MM.1S (cell line): ENCODE measurements around the gene GON7.

ENCODE experiments used
- DNase-seq: peaks from one replicate; pipeline ENCODE4 v3.0.0-alpha.2; 2015
- H2AFZ ChIP-seq: fragments of 300-600 bp; sonication (generic); 2 replicates; pipeline ENCODE4 v1.6.0; 2016; ENCODE audit warnings: antibody characterized with exemption, low read length
- H3F3A ChIP-seq: fragments of 300-600 bp; sonication (generic); 2 replicates; pipeline ENCODE4 v1.6.1; 2016; ENCODE audit warnings: mild to moderate bottlenecking, antibody characterized with exemption, low read length, moderate library complexity, mixed read lengths; ENCODE audit not compliant: insufficient read depth
- H3K27ac ChIP-seq: fragments of 300-600 bp; sonication (generic); 2 replicates; pipeline ENCODE4 v1.5.1; 2016; ENCODE audit warnings: mild to moderate bottlenecking, low read length
- H3K27me3 ChIP-seq: fragments of 300-600 bp; sonication (generic); replicated peaks from 2 replicates; pipeline ENCODE4 v1.6.0; 2016; ENCODE audit warnings: low read length; ENCODE audit not compliant: insufficient read depth
- H3K36me3 ChIP-seq: fragments of 300-600 bp; sonication (generic); replicated peaks from 2 replicates; pipeline ENCODE4 v1.6.1; 2016; ENCODE audit warnings: mild to moderate bottlenecking, low read length, mixed read lengths; ENCODE audit not compliant: insufficient read depth
- H3K4me1 ChIP-seq: fragments of 300-600 bp; sonication (generic); 2 replicates; pipeline ENCODE4 v1.6.1; 2016; ENCODE audit warnings: low read length, mixed read lengths
- H3K4me2 ChIP-seq: fragments of 300-600 bp; sonication (generic); 2 replicates; pipeline ENCODE4 v1.6.0; 2016; ENCODE audit warnings: low read depth, low read length
- H3K4me3 ChIP-seq: fragments of 300-600 bp; sonication (generic); 2 replicates; pipeline ENCODE4 v1.5.1; 2016; ENCODE audit warnings: low read length, mixed read lengths
- H3K79me2 ChIP-seq: fragments of 300-600 bp; sonication (generic); 2 replicates; pipeline ENCODE4 v1.6.1; 2016; ENCODE audit warnings: mixed run types, low read length, mixed read lengths
- H3K9ac ChIP-seq: fragments of 300-600 bp; sonication (generic); 2 replicates; pipeline ENCODE4 v1.6.1; 2016; ENCODE audit warnings: low read length, mixed read lengths
- H3K9me2 ChIP-seq: fragments of 300-600 bp; sonication (generic); replicated peaks from 2 replicates; pipeline ENCODE4 v1.6.1; 2016; ENCODE audit warnings: mild to moderate bottlenecking, low read length, mixed read lengths; ENCODE audit not compliant: insufficient read depth
- H3K9me3 ChIP-seq: fragments of 300-600 bp; sonication (generic); replicated peaks from 2 replicates; pipeline ENCODE4 v1.6.1; 2016; ENCODE audit warnings: mild to moderate bottlenecking, low read length, mixed read lengths; ENCODE audit not compliant: insufficient read depth
- H4K20me1 ChIP-seq: fragments of 300-600 bp; sonication (generic); 2 replicates; pipeline ENCODE4 v1.6.1; 2016; ENCODE audit warnings: mild to moderate bottlenecking, low read length, moderate library complexity, mixed read lengths; ENCODE audit not compliant: insufficient read depth
- EZH2 ChIP-seq: fragments of 300-600 bp; sonication (generic); optimal IDR thresholded peaks from 2 replicates; pipeline ENCODE3; 2017; ENCODE audit warnings: low read depth, mild to moderate bottlenecking, antibody characterized with exemption, low read length, mixed read lengths
- EZH2phosphoT487 ChIP-seq: fragments of 300-600 bp; sonication (generic); IDR thresholded peaks from 2 replicates; pipeline ENCODE4 v1.6.1; 2018; ENCODE audit warnings: antibody characterized with exemption, low read length
- TF ChIP-seq, protein P1 (sequence below): fragments of 300-600 bp; sonication (generic); IDR thresholded peaks from 2 replicates; pipeline ENCODE4 v1.5.1; 2016; ENCODE audit warnings: antibody characterized with exemption, low read length, mixed read lengths

GON7 gene

DNA sequence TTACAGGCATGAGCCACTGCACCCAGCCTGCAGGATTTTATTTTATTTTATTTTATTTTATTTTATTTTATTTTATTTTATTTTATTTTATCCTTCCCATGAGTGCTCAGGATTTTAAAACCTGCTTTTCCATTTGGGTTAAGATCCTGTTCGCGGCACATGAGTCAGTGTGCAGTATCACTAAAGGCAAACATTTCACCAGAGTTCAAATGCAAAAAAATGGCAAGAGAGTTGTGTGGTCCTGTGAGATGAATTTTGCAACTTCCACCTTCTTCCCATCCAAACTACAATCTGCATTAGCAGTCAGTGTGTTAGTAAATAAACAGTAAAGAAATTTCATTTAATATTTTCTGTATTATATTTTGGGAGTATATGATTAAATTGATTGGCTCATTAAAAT is 51.2 kb downstream of the GON7 start:
- DNase-seq, result no peak
- Histone ChIP-seq H3K27ac (no peak overlapping the region), H3K9ac (no peak overlapping the region), H3K27me3 (no peaks in the 10 kb centered on the region), H3K9me2 (no peaks in the 10 kb centered on the region), H3K9me3 (no peaks in the 10 kb centered on the region), H3K79me2 (no peaks in the 10 kb centered on the region), H3K4me3 (no peak overlapping the region), H2AFZ (no peak overlapping the region), H4K20me1 (no peaks in the 10 kb centered on the region), H3F3A (no peaks in the 10 kb centered on the region), H3K4me1 (no peaks in the 10 kb centered on the region), H3K4me2 (no peak overlapping the region), H3K36me3 (no peaks in the 10 kb centered on the region)
- no peak for TF ChIP-seq EZH2phosphoT487
- no peak for TF ChIP-seq EZH2
- TF ChIP-seq, protein P1, sequence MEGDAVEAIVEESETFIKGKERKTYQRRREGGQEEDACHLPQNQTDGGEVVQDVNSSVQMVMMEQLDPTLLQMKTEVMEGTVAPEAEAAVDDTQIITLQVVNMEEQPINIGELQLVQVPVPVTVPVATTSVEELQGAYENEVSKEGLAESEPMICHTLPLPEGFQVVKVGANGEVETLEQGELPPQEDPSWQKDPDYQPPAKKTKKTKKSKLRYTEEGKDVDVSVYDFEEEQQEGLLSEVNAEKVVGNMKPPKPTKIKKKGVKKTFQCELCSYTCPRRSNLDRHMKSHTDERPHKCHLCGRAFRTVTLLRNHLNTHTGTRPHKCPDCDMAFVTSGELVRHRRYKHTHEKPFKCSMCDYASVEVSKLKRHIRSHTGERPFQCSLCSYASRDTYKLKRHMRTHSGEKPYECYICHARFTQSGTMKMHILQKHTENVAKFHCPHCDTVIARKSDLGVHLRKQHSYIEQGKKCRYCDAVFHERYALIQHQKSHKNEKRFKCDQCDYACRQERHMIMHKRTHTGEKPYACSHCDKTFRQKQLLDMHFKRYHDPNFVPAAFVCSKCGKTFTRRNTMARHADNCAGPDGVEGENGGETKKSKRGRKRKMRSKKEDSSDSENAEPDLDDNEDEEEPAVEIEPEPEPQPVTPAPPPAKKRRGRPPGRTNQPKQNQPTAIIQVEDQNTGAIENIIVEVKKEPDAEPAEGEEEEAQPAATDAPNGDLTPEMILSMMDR, result no peak

DNA sequence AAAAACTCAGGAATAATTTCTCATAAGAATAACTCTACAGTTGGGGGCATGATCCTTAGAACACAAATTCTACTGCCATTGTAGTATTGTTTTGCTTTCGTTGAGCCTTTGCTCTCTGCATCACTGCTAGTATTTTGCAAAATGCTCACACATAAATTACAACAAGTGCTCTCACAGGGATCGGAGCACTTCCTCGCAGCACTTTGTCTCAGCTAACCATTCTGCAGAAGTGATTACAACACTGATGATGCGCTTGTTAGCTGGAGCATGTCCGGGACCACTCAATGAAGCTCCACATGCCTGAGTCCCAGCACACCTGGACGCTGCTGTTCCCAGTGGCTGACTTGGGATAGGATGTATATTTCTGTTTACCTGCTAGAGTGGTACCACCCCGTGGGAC is 53.7 kb downstream of the GON7 start:
- Histone ChIP-seq H3K4me3 (no peak overlapping the region), H3K9me2 (no peaks in the 10 kb centered on the region), H3K27ac (no peak overlapping the region), H3K27me3 (no peaks in the 10 kb centered on the region), H4K20me1 (no peaks in the 10 kb centered on the region), H3K79me2 (no peaks in the 10 kb centered on the region), H2AFZ (no peak overlapping the region), H3F3A (no peaks in the 10 kb centered on the region), H3K4me1 (no peaks in the 10 kb centered on the region), H3K9me3 (no peaks in the 10 kb centered on the region), H3K9ac (no peak overlapping the region), H3K36me3 (no peaks in the 10 kb centered on the region), H3K4me2 (no peak overlapping the region)
- TF ChIP-seq, protein P1, result no peak
- TF ChIP-seq EZH2phosphoT487 (no peak), EZH2 (no peak)
- DNase-seq, result no peak
